GM21717 (cell line): ENCODE results near the gene RBM34.
A peak's percentile ranks its signal among the peaks of the same experiment; 100 is the strongest.
"Not testable (repeated sequence)": the region's sequence is repeated elsewhere in the genome, so short reads cannot be mapped to it uniquely, and the experiment has no call there.

Experiments
- ATAC-seq: cut with Tn5 transposase; IDR thresholded peaks from one replicate; pipeline ENCODE4 v1.9.1; 2021; ENCODE audit warnings: mild to moderate bottlenecking, moderate library complexity; ENCODE audit not compliant: unreplicated experiment

Gene RBM34, protein sequence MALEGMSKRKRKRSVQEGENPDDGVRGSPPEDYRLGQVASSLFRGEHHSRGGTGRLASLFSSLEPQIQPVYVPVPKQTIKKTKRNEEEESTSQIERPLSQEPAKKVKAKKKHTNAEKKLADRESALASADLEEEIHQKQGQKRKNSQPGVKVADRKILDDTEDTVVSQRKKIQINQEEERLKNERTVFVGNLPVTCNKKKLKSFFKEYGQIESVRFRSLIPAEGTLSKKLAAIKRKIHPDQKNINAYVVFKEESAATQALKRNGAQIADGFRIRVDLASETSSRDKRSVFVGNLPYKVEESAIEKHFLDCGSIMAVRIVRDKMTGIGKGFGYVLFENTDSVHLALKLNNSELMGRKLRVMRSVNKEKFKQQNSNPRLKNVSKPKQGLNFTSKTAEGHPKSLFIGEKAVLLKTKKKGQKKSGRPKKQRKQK

DNA sequence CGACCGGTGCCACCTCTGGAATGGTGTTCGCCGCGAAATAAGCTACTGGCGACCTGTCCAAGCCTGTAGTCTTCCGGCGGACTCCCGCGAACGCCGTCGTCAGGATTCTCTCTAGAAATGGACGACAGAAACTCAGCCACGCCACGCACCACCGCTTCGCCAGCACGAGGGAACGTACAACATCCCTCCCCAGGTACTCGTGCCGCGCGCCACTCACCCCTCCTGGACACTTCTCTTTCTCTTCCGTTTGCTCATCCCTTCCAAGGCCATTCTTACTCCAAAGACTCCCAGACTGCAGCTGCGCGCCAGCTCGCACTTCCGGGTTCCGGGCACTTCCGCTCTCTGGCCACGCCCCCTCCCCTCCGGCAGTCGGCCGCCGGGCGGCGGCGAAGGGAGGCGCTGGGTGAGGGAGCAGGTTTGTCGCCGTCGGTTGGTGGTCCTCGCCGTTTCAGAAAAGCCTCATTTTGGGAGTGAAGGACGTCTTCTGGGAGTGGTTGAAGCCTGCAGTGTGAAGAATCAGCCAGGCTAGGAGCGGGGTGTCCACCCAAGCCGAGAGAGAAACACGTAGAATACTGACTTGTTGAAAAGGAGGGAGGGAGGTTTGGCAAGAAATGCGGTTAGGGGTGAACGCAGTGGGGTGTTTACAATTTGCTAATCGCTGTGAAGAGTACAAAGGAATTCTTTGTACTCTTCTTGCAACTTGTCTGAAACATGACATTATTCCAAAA is at the start of gene RBM34:
Gene RBM34, minus strand, starts transcription at position 294 of the 728 bp plus-strand sequence. Its CDS starts 24 bp downstream, at position 270.
- ATAC-seq: peak; percentile 94

DNA sequence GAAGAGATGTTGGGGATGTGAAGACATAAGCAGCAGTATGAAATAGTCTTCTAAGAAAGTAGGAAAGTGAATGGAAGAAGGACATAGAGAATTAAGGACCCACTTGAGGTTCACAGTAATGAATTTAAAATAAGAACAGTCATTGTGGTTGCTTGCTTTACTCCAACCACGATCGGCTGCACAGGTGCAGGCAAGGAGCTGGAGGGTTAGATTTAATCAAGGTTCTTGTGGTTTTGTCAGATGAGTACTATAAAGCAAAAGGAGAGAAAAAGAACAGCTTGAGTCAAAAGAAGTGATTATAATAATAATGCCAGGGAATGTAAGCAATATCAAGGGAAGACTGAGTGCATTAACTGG is 46.1 kb upstream of the RBM34 start:
- ATAC-seq: no peak

DNA sequence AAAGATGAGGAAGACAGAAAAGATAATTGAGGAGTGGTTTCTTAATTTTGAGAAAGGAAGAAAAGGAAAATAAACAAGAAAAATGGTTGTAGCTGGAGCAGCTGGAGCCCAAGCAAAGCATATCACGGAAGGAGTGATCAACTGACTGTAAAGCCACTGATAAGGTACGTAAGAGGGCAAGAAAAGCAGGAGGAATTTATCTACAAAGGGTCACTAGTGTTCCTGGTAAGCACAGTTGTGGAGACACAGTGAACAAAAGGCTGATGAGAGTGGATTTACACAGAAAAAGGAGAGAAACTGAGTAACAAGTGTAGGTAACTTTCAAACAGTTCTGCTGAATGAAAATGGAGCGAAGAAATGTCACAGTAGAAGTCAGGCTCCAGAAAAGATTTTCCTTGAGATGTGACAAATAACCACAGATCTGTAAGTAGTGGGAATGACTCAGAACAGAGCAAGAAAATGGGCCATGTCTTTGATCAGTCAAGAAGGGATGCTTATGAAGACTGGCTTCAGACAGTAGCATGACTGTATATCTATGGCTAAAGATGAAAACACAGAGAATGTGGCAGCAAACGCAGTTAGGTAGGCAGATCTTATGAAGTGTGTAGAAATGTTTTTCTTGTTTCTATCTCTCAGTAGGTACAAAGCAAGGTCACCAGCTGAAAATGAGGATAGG is 45.6 kb upstream of the RBM34 start:
- no peak for ATAC-seq

DNA sequence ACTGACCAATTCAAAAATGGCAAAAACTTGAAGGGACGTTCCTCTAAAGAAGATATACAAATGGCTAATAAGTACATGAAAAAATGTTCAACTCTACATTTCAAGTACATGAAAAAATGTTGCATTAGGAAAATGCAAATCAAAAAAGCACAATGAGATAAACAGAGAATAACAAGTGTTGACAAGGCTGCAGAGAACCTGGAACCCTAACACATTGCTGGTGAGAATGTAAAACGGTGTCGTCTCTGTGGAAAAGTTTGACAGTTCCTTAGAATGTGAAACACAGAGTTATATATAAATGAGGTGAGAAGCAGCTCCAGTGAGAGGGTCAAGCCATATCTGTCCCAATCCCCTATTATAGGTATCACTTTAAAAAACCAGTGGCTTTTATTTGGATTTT is 44.6 kb upstream of the RBM34 start:
- no peak for ATAC-seq

DNA sequence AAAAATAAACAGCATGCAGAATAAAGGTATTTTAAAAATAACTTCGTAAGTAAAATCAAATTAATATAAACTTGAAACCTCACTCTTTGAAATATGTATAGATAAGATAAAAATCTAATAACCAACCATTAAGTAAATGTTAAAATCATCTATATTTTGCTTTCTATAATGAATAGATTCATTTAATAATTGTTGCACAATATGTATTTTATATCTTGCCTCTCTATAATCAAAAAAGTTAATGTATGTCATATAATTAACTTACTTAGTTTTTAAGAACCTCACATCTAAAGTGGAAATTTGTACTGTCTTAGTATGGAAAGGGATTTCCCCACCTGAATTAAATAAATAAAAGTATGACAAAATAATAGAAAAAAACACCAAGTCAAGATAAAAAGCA is 42.4 kb upstream of the RBM34 start:
- no peak for ATAC-seq

DNA sequence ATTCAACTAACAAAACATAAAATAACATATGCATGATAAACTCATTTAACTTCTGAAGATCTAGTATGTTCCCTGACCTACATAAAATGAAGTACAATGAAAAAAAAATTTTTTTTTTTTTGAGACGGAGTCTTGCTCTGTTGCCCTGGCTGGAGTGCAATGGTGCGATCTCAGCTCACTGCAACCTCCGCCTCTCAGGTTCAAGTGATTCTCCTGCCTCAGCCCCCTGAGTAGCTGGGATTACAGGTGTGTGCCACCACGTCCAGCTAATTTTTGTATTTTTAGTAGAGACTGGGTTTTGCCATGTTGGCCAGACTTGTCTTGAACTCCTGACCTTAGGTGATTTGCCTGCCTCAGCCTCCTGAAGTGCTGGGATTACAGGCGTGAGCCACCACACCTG is 41.4 kb upstream of the RBM34 start:
- ATAC-seq: not testable (repeated sequence)

DNA sequence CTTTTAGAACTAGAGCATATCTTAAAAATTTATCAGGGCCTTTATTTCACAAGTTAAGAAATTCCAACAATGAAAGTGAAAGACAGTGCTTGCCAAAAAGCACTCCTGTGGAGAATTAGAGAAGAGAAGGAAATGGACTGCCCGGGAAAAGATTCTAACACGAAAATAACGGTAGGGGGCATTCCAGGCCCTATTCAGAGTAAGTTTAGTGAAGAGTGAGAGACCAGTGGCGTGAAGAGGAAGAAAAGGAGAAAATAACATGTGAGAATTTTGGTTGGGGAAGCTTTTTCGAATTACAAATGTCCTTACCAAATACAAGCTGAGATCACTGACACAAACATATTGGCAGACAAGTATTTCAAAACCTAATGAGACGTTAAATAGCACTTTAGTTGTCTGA is 38.4 kb upstream of the RBM34 start:
- no peak for ATAC-seq

DNA sequence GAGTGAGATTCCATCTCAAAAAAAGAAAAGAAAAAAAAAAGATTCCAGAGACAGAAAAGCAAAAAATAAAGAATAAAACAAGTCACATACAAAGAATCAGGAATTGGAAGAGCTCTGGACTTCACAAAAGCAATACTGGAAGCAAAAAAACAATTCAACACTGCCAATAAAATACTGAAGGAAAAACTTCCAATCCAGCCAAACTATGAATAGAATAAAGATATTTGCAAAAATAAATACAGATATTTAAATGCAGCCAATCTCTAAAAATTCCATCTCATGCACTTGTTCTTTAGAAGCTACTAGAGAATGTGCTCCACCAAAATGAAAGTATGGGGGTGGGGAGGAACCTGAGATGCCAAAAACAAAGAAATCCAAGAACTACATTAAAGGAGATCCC is 29.4 kb upstream of the RBM34 start:
- no peak for ATAC-seq

DNA sequence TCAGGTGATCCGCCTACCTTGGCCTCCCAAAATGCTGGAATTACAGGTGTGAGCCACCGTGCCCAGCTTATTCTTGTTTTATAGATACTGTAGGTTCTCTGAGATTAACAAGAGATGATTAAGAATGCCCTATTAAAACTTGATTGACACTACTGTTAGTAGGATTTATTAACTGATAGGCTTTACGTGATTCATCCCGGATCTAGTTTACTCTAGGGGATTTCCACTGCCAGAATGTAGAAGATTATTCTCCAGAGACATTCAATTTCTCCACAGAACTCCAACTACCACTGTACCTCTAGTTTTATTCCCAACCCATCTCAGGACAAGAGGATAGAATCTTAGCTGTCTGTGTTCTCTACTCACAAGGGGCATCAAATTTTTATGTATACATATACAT is 26.3 kb upstream of the RBM34 start:
- ATAC-seq: no peak

DNA sequence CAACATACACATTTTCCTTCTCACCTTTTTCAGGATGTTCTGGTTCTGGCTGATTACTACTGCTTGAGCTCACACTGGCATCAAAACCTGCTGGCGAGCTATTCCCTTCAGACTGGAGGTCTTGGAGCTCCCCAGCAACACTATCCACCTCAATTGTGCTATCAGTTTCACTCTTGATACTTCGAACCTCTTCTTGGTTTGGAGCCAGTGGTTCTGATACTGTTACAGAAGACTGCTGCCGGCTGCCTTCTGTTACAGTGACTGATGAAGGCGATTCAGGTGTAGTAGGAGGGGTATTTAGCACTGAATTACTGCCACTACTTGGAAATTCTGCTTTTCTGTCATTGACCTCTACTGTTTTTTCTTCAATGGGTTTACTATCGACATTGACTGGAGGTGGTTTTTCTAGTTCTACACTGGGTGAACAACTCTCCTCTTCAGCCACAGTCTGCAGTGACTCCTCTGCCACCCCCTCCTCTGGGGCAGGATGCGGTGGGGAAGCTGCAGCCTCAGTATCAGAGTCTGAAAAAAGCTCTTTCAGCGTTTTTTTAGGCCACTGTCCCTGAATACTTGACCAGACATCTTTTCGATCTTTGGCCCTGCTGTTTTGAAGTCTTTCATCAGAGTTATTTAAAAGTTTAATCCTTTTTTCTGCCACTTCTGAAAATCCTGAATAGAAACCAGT is 20.7 kb upstream of the RBM34 start:
- no peak for ATAC-seq

DNA sequence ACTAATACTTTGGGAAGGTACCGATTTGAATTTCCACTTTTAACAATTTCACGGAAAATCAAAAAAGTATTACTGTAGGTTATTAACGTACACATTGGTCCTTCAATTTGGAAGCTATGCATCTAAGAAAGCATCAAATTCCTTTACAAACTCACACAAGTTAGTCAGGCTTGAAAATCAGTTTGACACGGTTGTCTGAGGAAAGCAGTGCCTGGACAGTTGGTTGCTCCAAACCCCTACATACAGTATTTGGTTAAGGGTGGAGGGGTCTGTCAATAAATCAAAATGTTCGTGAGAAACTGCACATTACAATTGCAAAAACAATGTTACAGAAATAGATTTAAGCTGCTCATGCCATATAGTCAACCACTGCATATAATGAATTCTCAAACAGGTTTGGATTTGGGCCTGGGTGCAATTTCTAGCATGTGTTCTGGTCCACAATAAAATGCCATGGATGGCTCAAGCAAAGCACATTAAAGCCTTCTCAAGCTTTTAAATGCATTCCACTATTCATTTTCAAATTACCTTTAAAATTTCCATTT is 19.9 kb upstream of the RBM34 start:
- no peak for ATAC-seq

DNA sequence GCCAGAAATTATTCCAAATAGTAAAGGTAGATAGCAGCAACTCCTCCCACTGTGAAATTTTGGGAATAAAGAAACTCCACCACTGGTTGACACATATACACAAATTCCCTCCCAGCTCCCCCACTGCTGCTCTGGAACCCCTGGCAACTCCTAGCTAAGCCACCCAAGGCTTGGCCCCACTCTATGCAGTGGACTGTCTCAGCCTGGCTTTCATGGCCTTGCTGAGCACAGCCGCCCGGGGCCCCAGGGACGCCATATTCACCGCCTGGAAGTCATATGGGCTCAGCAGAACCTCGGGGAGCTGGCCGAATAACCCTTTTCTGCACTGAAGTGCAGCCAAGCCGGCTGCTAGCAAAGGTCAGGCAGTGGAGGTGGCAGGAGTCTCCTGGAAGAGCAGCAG is 15.4 kb upstream of the RBM34 start:
- no peak for ATAC-seq

DNA sequence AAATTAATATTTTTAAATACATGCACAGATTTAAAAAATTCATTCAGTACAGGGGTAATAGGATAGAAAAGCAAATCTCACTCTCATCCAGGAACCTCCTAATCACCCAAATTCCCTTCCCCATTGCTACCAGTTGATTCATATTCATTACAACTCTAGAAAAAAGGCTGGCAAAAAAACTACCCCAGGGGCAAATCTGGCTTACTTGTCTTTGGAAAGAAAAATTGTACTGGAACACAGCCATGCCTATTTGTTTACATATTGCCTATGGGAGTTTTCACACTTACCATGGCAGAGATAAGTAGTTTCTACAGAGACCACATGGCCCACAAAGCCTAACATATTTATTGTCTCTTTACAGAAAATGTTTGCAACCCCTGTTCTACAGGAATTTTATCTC is 8.9 kb upstream of the RBM34 start:
- ATAC-seq: no peak

DNA sequence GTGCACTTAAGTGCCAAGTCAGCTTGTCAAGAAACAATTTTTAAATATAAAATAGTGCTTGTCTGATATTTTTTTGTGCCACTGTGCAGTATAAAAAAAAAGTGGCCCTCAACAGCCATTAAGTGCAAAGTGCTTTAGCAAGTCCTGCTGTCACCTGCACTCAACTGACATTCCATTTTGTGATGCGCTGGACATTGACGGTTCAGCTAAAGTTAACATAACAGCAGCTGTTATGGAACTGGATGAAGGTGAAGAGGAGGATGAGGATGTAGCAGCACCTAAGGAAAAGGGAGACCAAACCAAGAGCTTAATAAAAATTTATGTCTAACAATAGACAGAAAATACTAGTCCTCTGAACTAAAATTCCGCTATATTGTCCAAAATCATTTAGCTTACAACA is 7.3 kb upstream of the RBM34 start:
- no peak for ATAC-seq

DNA sequence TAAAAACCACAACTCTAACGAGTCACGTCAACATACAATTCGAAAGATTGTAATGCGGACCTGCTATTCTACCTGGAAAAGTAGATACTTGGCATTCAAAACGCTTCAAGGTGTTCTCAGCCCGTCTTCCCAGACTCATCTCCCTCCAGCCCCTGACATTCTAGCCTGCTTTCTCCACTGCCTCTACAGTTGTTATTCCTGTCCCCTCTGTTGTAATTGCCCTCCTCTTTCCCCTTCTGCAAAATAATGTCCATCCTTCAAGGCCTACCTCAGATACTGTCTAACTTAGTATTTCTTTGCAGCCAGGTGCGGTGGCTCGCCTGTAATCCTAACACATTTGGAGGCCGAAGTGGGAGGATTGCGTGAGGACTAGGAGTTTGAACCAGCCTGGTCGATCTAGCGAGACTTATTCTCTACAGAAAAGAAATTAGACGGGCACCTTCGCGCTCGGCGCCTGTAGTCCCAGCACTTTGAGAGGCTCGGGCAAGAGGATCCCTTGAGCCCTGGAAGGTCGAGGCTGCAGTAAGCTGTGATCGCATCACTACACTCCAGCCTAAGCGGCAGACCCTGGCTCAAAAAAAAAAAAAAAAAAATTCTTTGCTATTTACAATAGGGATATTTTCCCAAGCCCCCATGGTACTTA is 756 bp upstream of the RBM34 start:
- peak; percentile 3 for ATAC-seq

DNA sequence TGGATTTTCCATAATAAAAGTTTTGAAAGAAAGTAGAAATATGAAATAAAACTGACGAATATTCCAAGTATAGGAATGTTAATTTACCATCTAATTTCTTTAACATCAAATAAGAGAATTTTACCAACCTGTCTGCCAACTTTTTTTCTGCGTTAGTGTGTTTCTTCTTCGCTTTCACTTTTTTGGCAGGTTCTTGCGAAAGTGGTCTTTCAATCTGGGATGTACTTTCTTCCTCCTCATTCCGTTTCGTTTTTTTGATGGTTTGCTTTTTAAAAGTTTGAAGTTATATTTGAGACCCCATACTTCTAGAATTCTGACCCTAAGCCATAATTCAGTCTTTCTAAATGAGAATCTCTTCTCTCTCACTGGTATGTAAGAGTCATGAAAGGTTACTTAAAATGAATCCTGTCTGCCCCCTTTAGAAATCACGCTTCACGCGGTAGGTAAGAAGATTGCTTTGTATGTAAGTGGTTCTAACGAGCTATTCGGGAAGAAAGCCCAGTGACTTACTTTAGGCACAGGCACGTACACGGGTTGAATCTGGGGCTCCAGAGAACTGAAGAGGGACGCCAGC is 580 bp downstream of the RBM34 start:
- ATAC-seq: peak; percentile 35

DNA sequence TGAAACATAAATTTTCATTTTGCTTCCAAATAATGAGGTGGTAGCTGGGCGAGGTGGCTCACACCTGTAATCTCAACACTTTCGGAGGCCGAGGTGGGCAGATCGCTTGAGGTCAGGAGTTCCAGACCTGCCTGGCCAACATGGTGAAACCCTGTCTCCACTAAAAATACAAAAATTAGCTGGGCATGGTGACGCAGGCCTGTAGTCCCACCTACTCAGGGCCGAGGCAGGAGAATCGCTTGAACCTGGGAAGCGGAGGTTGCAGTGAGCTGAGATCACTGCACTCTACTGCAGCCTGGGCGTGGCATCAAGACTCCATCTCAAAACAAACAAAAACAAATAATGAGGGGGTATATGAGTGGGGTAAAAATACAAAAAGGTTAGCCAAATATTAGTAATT is 1.1 kb downstream of the RBM34 start:
- not testable (repeated sequence) for ATAC-seq

DNA sequence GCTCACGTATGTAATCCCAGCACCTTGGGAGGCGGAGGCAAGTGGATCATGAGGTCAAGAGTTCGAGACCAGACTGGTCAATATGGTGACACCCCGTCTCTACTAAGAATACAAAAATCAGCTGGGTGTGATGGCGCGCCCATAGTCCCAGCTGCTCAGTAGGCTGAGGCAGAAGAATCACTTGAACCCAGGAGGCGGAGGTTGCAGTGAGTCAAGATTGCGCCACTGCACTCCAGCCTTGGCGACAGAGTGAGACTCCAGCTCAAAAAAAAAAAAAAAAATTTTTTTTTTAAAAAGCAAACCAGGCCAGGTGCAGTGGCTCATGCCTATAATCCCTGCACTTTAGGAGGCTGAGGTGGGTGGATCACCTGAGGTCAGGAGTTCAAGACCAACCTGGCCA is 1.8 kb downstream of the RBM34 start:
- not testable (repeated sequence) for ATAC-seq

DNA sequence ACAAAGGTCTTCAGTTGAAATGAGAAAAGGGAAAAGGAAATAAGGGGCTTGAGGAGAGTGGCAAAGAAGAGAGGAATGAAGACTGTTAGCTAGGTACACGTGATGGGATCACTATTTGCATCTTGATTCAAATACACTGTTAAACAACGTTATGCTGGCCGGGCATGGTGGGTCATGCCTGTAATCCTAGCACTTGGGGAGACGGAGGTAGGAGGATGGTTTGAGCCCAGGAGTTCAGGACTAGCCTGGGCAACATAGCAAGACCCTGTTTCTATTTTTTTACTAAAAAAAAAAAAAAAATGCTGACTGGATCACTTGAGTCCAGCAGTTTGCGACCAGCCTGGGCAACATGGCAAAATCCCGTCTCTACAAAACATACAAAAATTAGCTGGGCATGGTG is 2.4 kb downstream of the RBM34 start:
- no peak for ATAC-seq

DNA sequence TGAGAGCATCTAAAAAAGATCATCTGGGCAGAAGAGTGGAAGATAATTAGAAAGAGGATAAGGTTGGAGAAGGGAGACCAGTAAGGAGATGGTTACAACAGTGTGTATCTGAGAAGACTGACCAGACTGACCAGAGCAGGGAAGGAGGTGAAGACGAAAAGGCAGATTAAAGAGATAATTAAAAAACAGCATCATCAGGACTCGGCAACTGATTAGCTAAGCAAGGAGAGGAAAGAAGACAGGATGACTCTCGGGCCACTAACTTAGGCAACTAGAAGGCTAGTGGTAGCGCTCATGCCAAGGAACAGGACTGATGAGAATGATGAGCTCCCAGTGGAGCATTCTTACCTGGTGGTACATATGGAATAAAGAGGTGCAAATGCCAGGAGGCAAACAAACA is 3.9 kb downstream of the RBM34 start:
- ATAC-seq: no peak
